ENCODE data around the gene KLHL42. TPM values are rescaled to one million over a fixed set of nuclear protein-coding genes. Genes with fewer than 3 reads are reported as not detected.

KLHL42 gene
- total RNA-seq, 1 donor from 2014 or later: 65.3 TPM

Other genes starting within 250 kb of the KLHL42 start
- gene REP15, start 83.8 kb upstream of the KLHL42 start, total RNA-seq (ENCODE audit: unreplicated experiment): 1.6 TPM
- 27.4 TPM for gene MRPS35, start 69.4 kb upstream of the KLHL42 start, total RNA-seq (ENCODE audit: unreplicated experiment)
- gene MANSC4, start within 50 bp of the KLHL42 start, total RNA-seq (ENCODE audit: unreplicated experiment): not detected
- 1.1 TPM for gene PTHLH, start 192.5 kb downstream of the KLHL42 start, total RNA-seq (ENCODE audit: unreplicated experiment)

All from glutamatergic neuron (in vitro differentiated cells).